AG09309 (cell line): ENCODE results near the gene CTPS1.

Experiments used
- DNase-seq: peaks from one replicate; pipeline ENCODE4 v3.0.0-alpha.2; 2010; ENCODE audit warnings: low read depth
- H3K4me3 ChIP-seq: 2 replicates; pipeline ENCODE4 v1.5.1; 2011; ENCODE audit warnings: mild to moderate bottlenecking, low read depth, low read length, moderate library complexity; ENCODE audit not compliant: control insufficient read depth
- TF ChIP-seq, protein P1 (sequence below): IDR thresholded peaks from 2 replicates; pipeline ENCODE4 v1.5.1; 2011; ENCODE audit warnings: mild to moderate bottlenecking, low read depth, low read length, inconsistent platforms; ENCODE audit not compliant: insufficient read depth, control insufficient read depth; ENCODE audit errors: missing control alignments

CTPS1 gene

GRCh38 chr1:41033272-41033671, 53.8 kb downstream of the CTPS1 start:
- DNase-seq, result no peak
- H3K4me3 ChIP-seq, result no peak overlapping the region
- TF ChIP-seq, protein P1, sequence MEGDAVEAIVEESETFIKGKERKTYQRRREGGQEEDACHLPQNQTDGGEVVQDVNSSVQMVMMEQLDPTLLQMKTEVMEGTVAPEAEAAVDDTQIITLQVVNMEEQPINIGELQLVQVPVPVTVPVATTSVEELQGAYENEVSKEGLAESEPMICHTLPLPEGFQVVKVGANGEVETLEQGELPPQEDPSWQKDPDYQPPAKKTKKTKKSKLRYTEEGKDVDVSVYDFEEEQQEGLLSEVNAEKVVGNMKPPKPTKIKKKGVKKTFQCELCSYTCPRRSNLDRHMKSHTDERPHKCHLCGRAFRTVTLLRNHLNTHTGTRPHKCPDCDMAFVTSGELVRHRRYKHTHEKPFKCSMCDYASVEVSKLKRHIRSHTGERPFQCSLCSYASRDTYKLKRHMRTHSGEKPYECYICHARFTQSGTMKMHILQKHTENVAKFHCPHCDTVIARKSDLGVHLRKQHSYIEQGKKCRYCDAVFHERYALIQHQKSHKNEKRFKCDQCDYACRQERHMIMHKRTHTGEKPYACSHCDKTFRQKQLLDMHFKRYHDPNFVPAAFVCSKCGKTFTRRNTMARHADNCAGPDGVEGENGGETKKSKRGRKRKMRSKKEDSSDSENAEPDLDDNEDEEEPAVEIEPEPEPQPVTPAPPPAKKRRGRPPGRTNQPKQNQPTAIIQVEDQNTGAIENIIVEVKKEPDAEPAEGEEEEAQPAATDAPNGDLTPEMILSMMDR, result no peak

GRCh38 chr1:41037116-41037903, 57.8 kb downstream of the CTPS1 start:
- no peak for DNase-seq
- H3K4me3 ChIP-seq, result no peak overlapping the region
- TF ChIP-seq, protein P1, result no peak

GRCh38 chr1:41038110-41038509, 58.6 kb downstream of the CTPS1 start:
- H3K4me3 ChIP-seq, result no peak overlapping the region
- TF ChIP-seq, protein P1, result peak; percentile 32
- DNase-seq, result no peak

DNA sequence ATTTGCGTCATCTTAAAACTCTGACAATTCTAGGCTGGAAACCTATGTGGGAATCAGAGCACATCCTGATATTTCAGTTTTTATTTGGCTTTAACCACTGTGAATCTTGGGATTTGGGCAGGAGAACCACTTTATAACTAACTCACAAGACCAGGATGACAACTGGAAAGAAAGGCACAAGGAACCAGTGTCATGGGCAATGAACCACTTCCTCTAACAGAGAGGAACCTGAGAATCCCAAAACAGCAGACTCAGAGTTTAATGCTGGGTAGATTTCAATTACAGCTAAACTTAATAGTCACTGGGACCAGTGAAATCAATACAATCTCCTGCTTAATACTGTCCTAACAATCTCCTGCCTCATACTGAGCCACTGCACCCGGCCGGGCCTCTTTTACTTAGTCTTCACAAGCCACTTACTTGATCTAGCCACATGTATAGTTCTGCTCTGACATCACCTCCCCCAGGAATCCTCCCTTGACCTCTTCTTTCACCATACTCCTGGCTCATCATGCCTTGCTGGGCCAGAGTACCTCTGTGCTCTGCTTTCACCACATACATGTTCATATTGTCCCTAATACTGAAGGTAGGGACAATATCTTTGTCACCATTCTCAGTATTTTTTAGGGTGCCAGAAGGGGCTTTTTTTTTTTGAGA, 62.2 kb downstream of the CTPS1 start:
- TF ChIP-seq, protein P1, result no peak
- no peak overlapping the region for H3K4me3 ChIP-seq
- DNase-seq, result no peak

DNA sequence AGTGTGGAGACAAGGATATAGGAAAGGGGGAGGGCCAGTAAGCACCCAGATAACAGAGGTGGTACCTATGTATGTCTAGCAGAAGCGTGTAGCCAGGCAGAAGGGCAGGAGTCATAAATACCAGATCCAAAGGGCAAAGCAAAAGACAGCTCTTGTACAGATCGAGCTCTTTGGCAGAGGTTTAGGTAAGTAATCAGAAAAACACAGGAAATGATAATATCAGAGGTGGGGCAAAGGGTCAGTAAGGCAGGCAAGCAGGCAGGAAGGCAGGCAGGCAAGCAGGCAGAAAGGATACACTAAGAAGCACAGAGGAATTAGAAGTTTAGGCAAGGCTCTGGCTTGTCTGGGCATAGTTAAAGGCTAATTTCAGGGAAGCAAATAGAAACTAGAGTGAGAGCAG, 64.7 kb downstream of the CTPS1 start:
- no peak overlapping the region for H3K4me3 ChIP-seq
- TF ChIP-seq, protein P1, result no peak
- no peak for DNase-seq

GRCh38 chr1:41045740-41046139, 66.2 kb downstream of the CTPS1 start:
- peak; percentile 76 for DNase-seq
- H3K4me3 ChIP-seq, result no peak overlapping the region
- TF ChIP-seq, protein P1, result no peak
